H1 (cell line): ENCODE data around the gene FOXL1. TPM values are rescaled to one million over a fixed set of nuclear protein-coding genes. Genes with fewer than 3 reads are reported as not detected.

Experiments
- BACH1 ChIP-seq: IDR thresholded peaks from 2 replicates; pipeline ENCODE4 v1.6.1; 2012; ENCODE audit warnings: low read length, improper control_type of control experiment
- CBX5 ChIP-seq: fragments of 300-800, 300-1000 bp; sonication (generic); IDR thresholded peaks from 2 replicates; pipeline ENCODE4 v1.7.1; 2016; ENCODE audit warnings: antibody characterized with exemption, low read length, low read depth
- GTF2F1 ChIP-seq: IDR thresholded peaks from 2 replicates; pipeline ENCODE4 v1.6.1; 2012; ENCODE audit warnings: low read depth, low read length, improper control_type of control experiment, borderline replicate concordance
- JUND ChIP-seq: IDR thresholded peaks from 2 replicates; pipeline ENCODE4 v1.6.1; 2011; ENCODE audit warnings: mild to moderate bottlenecking, improper control_type of control experiment, low read length
- KDM1A ChIP-seq: fragments of 200-600, 300-600 bp; sonication (generic); IDR thresholded peaks from 2 replicates; pipeline ENCODE4 v1.7.1; 2016; ENCODE audit warnings: mild to moderate bottlenecking, low read length, borderline replicate concordance
- RAD21 ChIP-seq, 2 experiments: IDR thresholded peaks in 1 of 2; conservative IDR thresholded peaks in 1 of 2; 2 replicates each; pipeline ENCODE4 v1.6.1; 2011; ENCODE audit warnings: low read depth in 2 of 2, low read length in 2 of 2, improper control_type of control experiment in 1 of 2, inconsistent platforms in 1 of 2, mild to moderate bottlenecking in 1 of 2, moderate library complexity in 1 of 2
- SAP30 ChIP-seq: fragments of 300-600 bp; sonication (generic); IDR thresholded peaks from 2 replicates; pipeline ENCODE4 v1.7.1; 2012; ENCODE audit warnings: low read length, moderate library complexity, mild to moderate bottlenecking, inconsistent platforms; ENCODE audit not compliant: insufficient read depth, insufficient replicate concordance
- SP1 ChIP-seq: IDR thresholded peaks from 2 replicates; pipeline ENCODE4 v1.6.1; 2011; ENCODE audit warnings: low read depth, low read length
- polyA plus RNA-seq, 7 experiments: library from polyadenylated mRNA; depleted of rRNA in 3 of 7; stranded (reverse) in 5 of 7; unstranded in 2 of 7; fragments of >200 nt in 5 of 7; fragments of 200-250 nt in 2 of 7; gene quantifications; 1 replicate in 5 of 7; 2 replicates in 1 of 7; 4 replicates in 1 of 7; pipeline versions ENCODE4 v1.2.1 to v1.2.3, GENCODE V29; 2011 to 2013; ENCODE audit warnings: missing spikeins in 2 of 7, mixed read lengths in 2 of 7
- total RNA-seq: library from RNA; stranded (reverse); fragmentation: NEBNext Ultra II Directional; extraction: Animal tissue kit (Norgen Biotek cat#: 25700); gene quantifications from 2 replicates; pipeline ENCODE4 v1.2.1, GENCODE V29; 2021
- TF ChIP-seq, protein P1 (sequence below): fragments of 300-600 bp; sonication (generic); IDR thresholded peaks from 2 replicates; pipeline ENCODE4 v1.7.1; 2012; ENCODE audit warnings: low read length, moderate library complexity, mild to moderate bottlenecking, inconsistent platforms; ENCODE audit not compliant: insufficient replicate concordance

FOXL1 gene
- total and polyA plus RNA-seq, 2 of the 8 experiments (the other 6 are each of a cell fraction or from before 2014, with no cell fraction given) = 0.03 TPM; not detected in 1

- TF ChIP-seq, protein P1, sequence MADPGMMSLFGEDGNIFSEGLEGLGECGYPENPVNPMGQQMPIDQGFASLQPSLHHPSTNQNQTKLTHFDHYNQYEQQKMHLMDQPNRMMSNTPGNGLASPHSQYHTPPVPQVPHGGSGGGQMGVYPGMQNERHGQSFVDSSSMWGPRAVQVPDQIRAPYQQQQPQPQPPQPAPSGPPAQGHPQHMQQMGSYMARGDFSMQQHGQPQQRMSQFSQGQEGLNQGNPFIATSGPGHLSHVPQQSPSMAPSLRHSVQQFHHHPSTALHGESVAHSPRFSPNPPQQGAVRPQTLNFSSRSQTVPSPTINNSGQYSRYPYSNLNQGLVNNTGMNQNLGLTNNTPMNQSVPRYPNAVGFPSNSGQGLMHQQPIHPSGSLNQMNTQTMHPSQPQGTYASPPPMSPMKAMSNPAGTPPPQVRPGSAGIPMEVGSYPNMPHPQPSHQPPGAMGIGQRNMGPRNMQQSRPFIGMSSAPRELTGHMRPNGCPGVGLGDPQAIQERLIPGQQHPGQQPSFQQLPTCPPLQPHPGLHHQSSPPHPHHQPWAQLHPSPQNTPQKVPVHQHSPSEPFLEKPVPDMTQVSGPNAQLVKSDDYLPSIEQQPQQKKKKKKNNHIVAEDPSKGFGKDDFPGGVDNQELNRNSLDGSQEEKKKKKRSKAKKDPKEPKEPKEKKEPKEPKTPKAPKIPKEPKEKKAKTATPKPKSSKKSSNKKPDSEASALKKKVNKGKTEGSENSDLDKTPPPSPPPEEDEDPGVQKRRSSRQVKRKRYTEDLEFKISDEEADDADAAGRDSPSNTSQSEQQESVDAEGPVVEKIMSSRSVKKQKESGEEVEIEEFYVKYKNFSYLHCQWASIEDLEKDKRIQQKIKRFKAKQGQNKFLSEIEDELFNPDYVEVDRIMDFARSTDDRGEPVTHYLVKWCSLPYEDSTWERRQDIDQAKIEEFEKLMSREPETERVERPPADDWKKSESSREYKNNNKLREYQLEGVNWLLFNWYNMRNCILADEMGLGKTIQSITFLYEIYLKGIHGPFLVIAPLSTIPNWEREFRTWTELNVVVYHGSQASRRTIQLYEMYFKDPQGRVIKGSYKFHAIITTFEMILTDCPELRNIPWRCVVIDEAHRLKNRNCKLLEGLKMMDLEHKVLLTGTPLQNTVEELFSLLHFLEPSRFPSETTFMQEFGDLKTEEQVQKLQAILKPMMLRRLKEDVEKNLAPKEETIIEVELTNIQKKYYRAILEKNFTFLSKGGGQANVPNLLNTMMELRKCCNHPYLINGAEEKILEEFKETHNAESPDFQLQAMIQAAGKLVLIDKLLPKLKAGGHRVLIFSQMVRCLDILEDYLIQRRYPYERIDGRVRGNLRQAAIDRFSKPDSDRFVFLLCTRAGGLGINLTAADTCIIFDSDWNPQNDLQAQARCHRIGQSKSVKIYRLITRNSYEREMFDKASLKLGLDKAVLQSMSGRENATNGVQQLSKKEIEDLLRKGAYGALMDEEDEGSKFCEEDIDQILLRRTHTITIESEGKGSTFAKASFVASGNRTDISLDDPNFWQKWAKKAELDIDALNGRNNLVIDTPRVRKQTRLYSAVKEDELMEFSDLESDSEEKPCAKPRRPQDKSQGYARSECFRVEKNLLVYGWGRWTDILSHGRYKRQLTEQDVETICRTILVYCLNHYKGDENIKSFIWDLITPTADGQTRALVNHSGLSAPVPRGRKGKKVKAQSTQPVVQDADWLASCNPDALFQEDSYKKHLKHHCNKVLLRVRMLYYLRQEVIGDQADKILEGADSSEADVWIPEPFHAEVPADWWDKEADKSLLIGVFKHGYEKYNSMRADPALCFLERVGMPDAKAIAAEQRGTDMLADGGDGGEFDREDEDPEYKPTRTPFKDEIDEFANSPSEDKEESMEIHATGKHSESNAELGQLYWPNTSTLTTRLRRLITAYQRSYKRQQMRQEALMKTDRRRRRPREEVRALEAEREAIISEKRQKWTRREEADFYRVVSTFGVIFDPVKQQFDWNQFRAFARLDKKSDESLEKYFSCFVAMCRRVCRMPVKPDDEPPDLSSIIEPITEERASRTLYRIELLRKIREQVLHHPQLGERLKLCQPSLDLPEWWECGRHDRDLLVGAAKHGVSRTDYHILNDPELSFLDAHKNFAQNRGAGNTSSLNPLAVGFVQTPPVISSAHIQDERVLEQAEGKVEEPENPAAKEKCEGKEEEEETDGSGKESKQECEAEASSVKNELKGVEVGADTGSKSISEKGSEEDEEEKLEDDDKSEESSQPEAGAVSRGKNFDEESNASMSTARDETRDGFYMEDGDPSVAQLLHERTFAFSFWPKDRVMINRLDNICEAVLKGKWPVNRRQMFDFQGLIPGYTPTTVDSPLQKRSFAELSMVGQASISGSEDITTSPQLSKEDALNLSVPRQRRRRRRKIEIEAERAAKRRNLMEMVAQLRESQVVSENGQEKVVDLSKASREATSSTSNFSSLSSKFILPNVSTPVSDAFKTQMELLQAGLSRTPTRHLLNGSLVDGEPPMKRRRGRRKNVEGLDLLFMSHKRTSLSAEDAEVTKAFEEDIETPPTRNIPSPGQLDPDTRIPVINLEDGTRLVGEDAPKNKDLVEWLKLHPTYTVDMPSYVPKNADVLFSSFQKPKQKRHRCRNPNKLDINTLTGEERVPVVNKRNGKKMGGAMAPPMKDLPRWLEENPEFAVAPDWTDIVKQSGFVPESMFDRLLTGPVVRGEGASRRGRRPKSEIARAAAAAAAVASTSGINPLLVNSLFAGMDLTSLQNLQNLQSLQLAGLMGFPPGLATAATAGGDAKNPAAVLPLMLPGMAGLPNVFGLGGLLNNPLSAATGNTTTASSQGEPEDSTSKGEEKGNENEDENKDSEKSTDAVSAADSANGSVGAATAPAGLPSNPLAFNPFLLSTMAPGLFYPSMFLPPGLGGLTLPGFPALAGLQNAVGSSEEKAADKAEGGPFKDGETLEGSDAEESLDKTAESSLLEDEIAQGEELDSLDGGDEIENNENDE = no peak
- no peak for TF ChIP-seq KDM1A
- no peak for TF ChIP-seq BACH1
- TF ChIP-seq RAD21 (IDR thresholded peaks at IDR 0.05 in 1 of 2, conservative IDR thresholded peaks at IDR 0.05 in 1 of 2; ENCODE audit: low read depth in 2 of 2, low read length in 2 of 2) = no peak
- no peak for TF ChIP-seq GTF2F1
- TF ChIP-seq JUND = no peak
- no peak for TF ChIP-seq CBX5
- no peak for TF ChIP-seq SP1
- TF ChIP-seq SAP30 = no peak
Observed at GRCh38 chr16:86530251-86531190, 47.8 kb upstream of the FOXL1 start (continued).
